Lower leg skin (tissue), 3 donors: ENCODE measurements around the gene VPS35L.

ENCODE experiments used
- CTCF ChIP-seq, 3 donors: fragments of 450-650 bp; IDR thresholded peaks; one replicate each; pipeline ENCODE4 v1.5.1; 2016; ENCODE audit warnings: antibody characterized with exemption in 3 of 3, mild to moderate bottlenecking in 3 of 3, moderate library complexity in 2 of 3
- POLR2A ChIP-seq, 2 donors: fragments of 450-650 bp; IDR thresholded peaks; one replicate each; pipeline ENCODE4 v1.6.1; 2016 to 2017; ENCODE audit warnings: antibody characterized with exemption in 2 of 2, mild to moderate bottlenecking in 1 of 2, moderate library complexity in 1 of 2

- TF ChIP-seq CTCF (IDR thresholded peaks at IDR 0.05) (no peak), POLR2A (IDR thresholded peaks at IDR 0.05) (no peak)
Observed at GRCh38 chr16:19712418-19713058, 157.0 kb downstream of the VPS35L start.
